ENCODE measurements around the gene POLA1.

GRCh38 chrX:24979081-24979480 is 285.4 kb downstream of the POLA1 start:
- no peak for TF ChIP-seq CTCF (IDR thresholded peaks at IDR 0.05)
- no peak for TF ChIP-seq POLR2A (IDR thresholded peaks at IDR 0.05)

All from heart left ventricle (tissue), 13 donors.